OCI-LY1 (cell line): Measurements from ENCODE around the gene LMOD3.

ENCODE experiments used
- H2AFZ ChIP-seq: fragments of 200-600 bp; sonication (generic), shearing (Covaris generic); 2 replicates; pipeline ENCODE4 v1.6.0; 2014; ENCODE audit warnings: antibody characterized with exemption, mild to moderate bottlenecking, low read length
- H3F3A ChIP-seq: fragments of 200-600 bp; sonication (generic), shearing (Covaris generic); 2 replicates; pipeline ENCODE4 v1.6.0; 2014; ENCODE audit warnings: mild to moderate bottlenecking, antibody characterized with exemption, low read length, moderate library complexity; ENCODE audit not compliant: insufficient read depth
- H3K27ac ChIP-seq: fragments of 200-600 bp; sonication (generic); 2 replicates; pipeline ENCODE4 v1.5.1; 2014; ENCODE audit warnings: low read length, mixed run types, mild to moderate bottlenecking, low read depth; ENCODE audit not compliant: poor library complexity, severe bottlenecking
- H3K27me3 ChIP-seq: fragments of 200-600 bp; sonication (generic); 2 replicates; pipeline ENCODE4 v1.6.0; 2014; ENCODE audit warnings: antibody characterized with exemption, mild to moderate bottlenecking, low read length, moderate library complexity; ENCODE audit not compliant: insufficient read depth
- H3K36me3 ChIP-seq: fragments of 200-600 bp; sonication (generic); 2 replicates; pipeline ENCODE4 v1.6.1; 2014; ENCODE audit warnings: mild to moderate bottlenecking, antibody characterized with exemption, low read length, moderate library complexity, mixed read lengths; ENCODE audit not compliant: insufficient read depth
- H3K4me1 ChIP-seq: fragments of 200-600 bp; sonication (generic); 2 replicates; pipeline ENCODE4 v1.5.1; 2014; ENCODE audit warnings: mild to moderate bottlenecking, low read length, moderate library complexity; ENCODE audit not compliant: insufficient read depth, severe bottlenecking
- H3K4me2 ChIP-seq: fragments of 200-600 bp; sonication (generic), shearing (Covaris generic); 2 replicates; pipeline ENCODE4 v1.6.1; 2014; ENCODE audit warnings: low read length
- H3K4me3 ChIP-seq: fragments of 200-600 bp; sonication (generic); 2 replicates; pipeline ENCODE4 v1.5.1; 2014; ENCODE audit warnings: low read length, low read depth, mild to moderate bottlenecking, mixed read lengths; ENCODE audit not compliant: poor library complexity, severe bottlenecking
- H3K79me2 ChIP-seq: fragments of 200-600 bp; shearing (Covaris generic); 2 replicates; pipeline ENCODE4 v1.6.1; 2016; ENCODE audit warnings: mixed run types, low read length, mixed read lengths; ENCODE audit not compliant: insufficient read depth
- H3K9ac ChIP-seq: fragments of 200-600 bp; sonication (generic), shearing (Covaris generic); 2 replicates; pipeline ENCODE4 v1.6.1; 2014; ENCODE audit warnings: mild to moderate bottlenecking, low read length, mixed read lengths
- H3K9me2 ChIP-seq: fragments of 200-600 bp; sonication (generic), shearing (Covaris generic); 2 replicates; pipeline ENCODE4 v1.6.1; 2014; ENCODE audit warnings: low read depth, mild to moderate bottlenecking, low read length, mixed read lengths
- H3K9me3 ChIP-seq: fragments of 200-600 bp; shearing (Covaris generic); 2 replicates; pipeline ENCODE4 v1.6.1; 2014; ENCODE audit warnings: low read length, mixed read lengths
- H4K20me1 ChIP-seq: fragments of 200-600 bp; sonication (generic), shearing (Covaris generic); 2 replicates; pipeline ENCODE4 v1.6.0; 2016; ENCODE audit warnings: mild to moderate bottlenecking, low read length; ENCODE audit not compliant: insufficient read depth
- EZH2 ChIP-seq: fragments of 200-600 bp; sonication (generic), shearing (Covaris generic); IDR thresholded peaks from 2 replicates; pipeline ENCODE4 v1.8.0; 2017; ENCODE audit warnings: borderline replicate concordance, mixed run types, mild to moderate bottlenecking, antibody characterized with exemption, low read length, moderate library complexity, mixed read lengths
- TF ChIP-seq, protein P1 (sequence below): fragments of 200-600 bp; sonication (generic), shearing (Covaris generic); IDR thresholded peaks from 2 replicates; pipeline ENCODE4 v1.5.1; 2017; ENCODE audit warnings: mild to moderate bottlenecking, antibody characterized with exemption, low read length, moderate library complexity, mixed read lengths

Gene LMOD3

DNA sequence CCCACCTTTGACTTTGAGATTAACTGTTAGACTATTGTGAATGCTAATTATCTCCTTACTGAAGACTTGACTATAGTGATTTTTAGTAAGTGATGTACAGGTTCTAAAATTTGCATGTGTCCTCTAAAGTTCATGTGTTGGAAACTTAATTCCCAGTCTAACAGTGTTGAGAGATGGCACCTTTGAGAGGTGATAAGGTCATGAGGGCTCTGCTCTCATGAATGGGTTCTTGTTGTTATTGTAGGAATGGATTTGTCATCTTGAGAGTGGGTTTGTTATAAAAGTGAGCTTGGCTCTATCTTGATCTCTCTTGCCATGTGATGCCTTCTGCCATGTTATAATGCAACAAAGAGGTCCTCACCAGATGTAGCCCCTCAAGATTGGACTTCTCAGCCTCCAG is 18.9 kb upstream of the LMOD3 start:
- H3K27ac ChIP-seq = no peak overlapping the region
- TF ChIP-seq, protein P1, sequence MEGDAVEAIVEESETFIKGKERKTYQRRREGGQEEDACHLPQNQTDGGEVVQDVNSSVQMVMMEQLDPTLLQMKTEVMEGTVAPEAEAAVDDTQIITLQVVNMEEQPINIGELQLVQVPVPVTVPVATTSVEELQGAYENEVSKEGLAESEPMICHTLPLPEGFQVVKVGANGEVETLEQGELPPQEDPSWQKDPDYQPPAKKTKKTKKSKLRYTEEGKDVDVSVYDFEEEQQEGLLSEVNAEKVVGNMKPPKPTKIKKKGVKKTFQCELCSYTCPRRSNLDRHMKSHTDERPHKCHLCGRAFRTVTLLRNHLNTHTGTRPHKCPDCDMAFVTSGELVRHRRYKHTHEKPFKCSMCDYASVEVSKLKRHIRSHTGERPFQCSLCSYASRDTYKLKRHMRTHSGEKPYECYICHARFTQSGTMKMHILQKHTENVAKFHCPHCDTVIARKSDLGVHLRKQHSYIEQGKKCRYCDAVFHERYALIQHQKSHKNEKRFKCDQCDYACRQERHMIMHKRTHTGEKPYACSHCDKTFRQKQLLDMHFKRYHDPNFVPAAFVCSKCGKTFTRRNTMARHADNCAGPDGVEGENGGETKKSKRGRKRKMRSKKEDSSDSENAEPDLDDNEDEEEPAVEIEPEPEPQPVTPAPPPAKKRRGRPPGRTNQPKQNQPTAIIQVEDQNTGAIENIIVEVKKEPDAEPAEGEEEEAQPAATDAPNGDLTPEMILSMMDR = no peak
- TF ChIP-seq EZH2 = no peak
- no peaks in the 10 kb centered on the region for H3K9me3 ChIP-seq
- H3K36me3 ChIP-seq = no peaks in the 10 kb centered on the region
- H3K9me2 ChIP-seq = no peaks in the 10 kb centered on the region
- H3K4me1 ChIP-seq = no peaks in the 10 kb centered on the region
- no peaks in the 10 kb centered on the region for H3K79me2 ChIP-seq
- H3K27me3 ChIP-seq = no peaks in the 10 kb centered on the region
- no peak overlapping the region for H3K9ac ChIP-seq
- no peak overlapping the region for H3K4me2 ChIP-seq
- no peaks in the 10 kb centered on the region for H3F3A ChIP-seq
- no peak overlapping the region for H2AFZ ChIP-seq
- no peaks in the 10 kb centered on the region for H4K20me1 ChIP-seq
- no peak overlapping the region for H3K4me3 ChIP-seq

DNA sequence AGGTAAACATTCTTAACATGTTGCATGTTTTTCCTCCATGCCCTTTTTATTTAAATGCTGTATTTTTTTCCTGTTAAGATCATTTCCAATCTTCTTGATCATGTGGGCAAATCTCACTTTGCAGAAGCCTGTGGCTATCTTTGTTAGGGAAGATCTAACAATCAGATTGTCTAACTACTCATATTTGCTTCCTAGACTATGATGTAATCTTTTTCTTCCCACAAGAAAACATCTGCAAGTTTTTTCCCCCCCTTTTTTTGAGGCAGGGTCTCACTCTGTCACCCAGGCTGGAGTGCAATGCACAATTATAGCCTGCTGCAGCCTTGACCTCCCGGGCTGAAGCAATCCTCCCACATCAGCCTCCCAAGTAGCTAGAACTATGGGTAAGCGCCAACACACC is 15.0 kb upstream of the LMOD3 start:
- H3K79me2 ChIP-seq = no peaks in the 10 kb centered on the region
- H3K9me3 ChIP-seq = no peaks in the 10 kb centered on the region
- H3K9ac ChIP-seq = no peak overlapping the region
- H3K9me2 ChIP-seq = no peaks in the 10 kb centered on the region
- no peaks in the 10 kb centered on the region for H3F3A ChIP-seq
- H3K4me3 ChIP-seq = no peak overlapping the region
- no peaks in the 10 kb centered on the region for H4K20me1 ChIP-seq
- no peaks in the 10 kb centered on the region for H3K27me3 ChIP-seq
- H3K27ac ChIP-seq = no peak overlapping the region
- no peaks in the 10 kb centered on the region for H3K36me3 ChIP-seq
- H3K4me1 ChIP-seq = no peaks in the 10 kb centered on the region
- no peak overlapping the region for H3K4me2 ChIP-seq
- no peak overlapping the region for H2AFZ ChIP-seq
- no peak for TF ChIP-seq EZH2
- TF ChIP-seq, protein P1 = no peak

- Histone ChIP-seq H3K27ac (no peak overlapping the region), H2AFZ (no peak overlapping the region), H3F3A (no peaks in the 10 kb centered on the region), H3K4me2 (no peak overlapping the region), H3K9me3 (no peaks in the 10 kb centered on the region), H3K9ac (no peak overlapping the region), H3K9me2 (no peaks in the 10 kb centered on the region), H3K4me1 (no peaks in the 10 kb centered on the region), H3K4me3 (no peak overlapping the region), H3K27me3 (no peaks in the 10 kb centered on the region), H3K79me2 (no peaks in the 10 kb centered on the region), H3K36me3 (no peaks in the 10 kb centered on the region), H4K20me1 (no peaks in the 10 kb centered on the region)
- no peak for TF ChIP-seq EZH2
- TF ChIP-seq, protein P1 = no peak
Measured at GRCh38 chr3:69137005-69137404, 14.6 kb upstream of the LMOD3 start.
